ENCODE data around the gene CPXM2.

The CPXM2 gene

GRCh38 chr10:123755061-123755460 is 136.5 kb downstream of the CPXM2 start:
- Histone ChIP-seq H3K9ac (no peak overlapping the region), H3K79me2 (ENCODE audit: insufficient read depth, low read depth) (no peaks in the 10 kb centered on the region), H2AFZ (ENCODE audit: low read depth) (no peak overlapping the region), H3K27me3 (ENCODE audit: insufficient read depth, low read depth) (no peaks in the 10 kb centered on the region), H3K4me1 (ENCODE audit: low read depth, poor library complexity, severe bottlenecking) (no peaks in the 10 kb centered on the region), H3K4me3 (IDR thresholded peaks at IDR 0.05; ENCODE audit: insufficient read depth, low read depth, low read length) (no peak overlapping the region), H3K4me2 (no peak overlapping the region), H3K27ac (no peak overlapping the region), H4K20me1 (ENCODE audit: insufficient read depth) (no peaks in the 10 kb centered on the region), H3K36me3 (ENCODE audit: insufficient read depth) (no peaks in the 10 kb centered on the region)
- TF ChIP-seq CTCF (conservative IDR thresholded peaks at IDR 0.05; ENCODE audit: low read depth, low read length) = no peak

GRCh38 chr10:123754123-123754522 is 137.5 kb downstream of the CPXM2 start:
- H3K79me2 ChIP-seq (ENCODE audit: insufficient read depth, low read depth) = no peaks in the 10 kb centered on the region
- no peak for TF ChIP-seq CTCF (conservative IDR thresholded peaks at IDR 0.05; ENCODE audit: low read depth, low read length)
- no peak overlapping the region for H3K4me2 ChIP-seq

GRCh38 chr10:123751342-123752134 is 140.1 kb downstream of the CPXM2 start:
- Histone ChIP-seq H3K4me3 (IDR thresholded peaks at IDR 0.05; ENCODE audit: insufficient read depth, low read depth, low read length) (no peak overlapping the region), H3K79me2 (ENCODE audit: insufficient read depth, low read depth) (no peaks in the 10 kb centered on the region), H3K36me3 (ENCODE audit: insufficient read depth) (no peaks in the 10 kb centered on the region), H4K20me1 (ENCODE audit: insufficient read depth) (no peaks in the 10 kb centered on the region), H3K27me3 (ENCODE audit: insufficient read depth, low read depth) (no peaks in the 10 kb centered on the region), H3K27ac (no peak overlapping the region), H2AFZ (ENCODE audit: low read depth) (no peak overlapping the region), H3K4me2 (no peak overlapping the region), H3K9ac (no peak overlapping the region), H3K4me1 (ENCODE audit: low read depth, poor library complexity, severe bottlenecking) (no peaks in the 10 kb centered on the region)
- TF ChIP-seq CTCF (conservative IDR thresholded peaks at IDR 0.05; ENCODE audit: low read depth, low read length) = no peak

More at GRCh38 chr10:123754123-123754522, 137.5 kb downstream of the CPXM2 start:
- Histone ChIP-seq H4K20me1 (ENCODE audit: insufficient read depth) (no peaks in the 10 kb centered on the region), H3K9ac (no peak overlapping the region), H3K27me3 (ENCODE audit: insufficient read depth, low read depth) (no peaks in the 10 kb centered on the region), H3K4me1 (ENCODE audit: low read depth, poor library complexity, severe bottlenecking) (no peaks in the 10 kb centered on the region), H3K36me3 (ENCODE audit: insufficient read depth) (no peaks in the 10 kb centered on the region), H3K27ac (no peak overlapping the region), H2AFZ (ENCODE audit: low read depth) (no peak overlapping the region), H3K4me3 (IDR thresholded peaks at IDR 0.05; ENCODE audit: insufficient read depth, low read depth, low read length) (no peak overlapping the region)

- Histone ChIP-seq H3K9ac (no peak overlapping the region), H3K4me3 (IDR thresholded peaks at IDR 0.05; ENCODE audit: insufficient read depth, low read depth, low read length) (no peak overlapping the region), H4K20me1 (ENCODE audit: insufficient read depth) (no peaks in the 10 kb centered on the region), H2AFZ (ENCODE audit: low read depth) (no peak overlapping the region), H3K79me2 (ENCODE audit: insufficient read depth, low read depth) (no peaks in the 10 kb centered on the region), H3K4me2 (no peak overlapping the region), H3K36me3 (ENCODE audit: insufficient read depth) (no peaks in the 10 kb centered on the region), H3K4me1 (ENCODE audit: low read depth, poor library complexity, severe bottlenecking) (no peaks in the 10 kb centered on the region), H3K27me3 (ENCODE audit: insufficient read depth, low read depth) (no peaks in the 10 kb centered on the region), H3K27ac (no peak overlapping the region)
- TF ChIP-seq CTCF (conservative IDR thresholded peaks at IDR 0.05; ENCODE audit: low read depth, low read length) = no peak
Measured at GRCh38 chr10:123750901-123751300, 140.7 kb downstream of the CPXM2 start.

All from KMS-11 (cell line).